Bronchial epithelial cell (primary cell): Measurements from ENCODE around the gene SLC38A1. TPM values are rescaled to one million over a fixed set of nuclear protein-coding genes. Genes with fewer than 3 reads are reported as not detected.

Experiments used
- DNase-seq: peaks from one replicate; pipeline ENCODE4 v3.0.0-alpha.2; 2010; ENCODE audit warnings: low read depth
- FAIRE-seq: peaks from 2 replicates; lab custom pipeline; 2011; peaks lifted over from hg19 to GRCh38; lab: Jason Lieb, UNC
- H3K27me3 ChIP-seq: 2 replicates; pipeline ENCODE4 v1.5.1; 2011; ENCODE audit warnings: low read length; ENCODE audit not compliant: control insufficient read depth, insufficient read depth
- H3K36me3 ChIP-seq: 2 replicates; pipeline ENCODE4 v1.5.1; 2011; ENCODE audit warnings: low read length; ENCODE audit not compliant: control insufficient read depth, insufficient read depth
- H3K4me3 ChIP-seq: 2 replicates; pipeline ENCODE4 v1.5.1; 2011; ENCODE audit warnings: mild to moderate bottlenecking, low read depth, low read length, control low read depth
- CTCF ChIP-seq: IDR thresholded peaks from 2 replicates; pipeline ENCODE4 v1.5.1; 2011; ENCODE audit warnings: mild to moderate bottlenecking, moderate library complexity, low read length, control low read depth, inconsistent platforms; ENCODE audit not compliant: insufficient read depth, severe bottlenecking
- total RNA-seq: library from RNA; depleted of rRNA; stranded (reverse); fragments of >200 nt; gene quantifications from 2 replicates; pipeline ENCODE4 v1.2.1, GENCODE V29; 2014

The SLC38A1 gene
- total RNA-seq, 1 donor from 2014 or later = 263 TPM

- no peak for DNase-seq
- TF ChIP-seq CTCF = no peak
- no peak for FAIRE-seq
- Histone ChIP-seq H3K27me3 (no peaks in the 10 kb centered on the region), H3K36me3 (peaks cover 3% of the 10 kb centered on the region), H3K4me3 (no peak overlapping the region)
Measured at GRCh38 chr12:46246021-46246700, 22.7 kb downstream of the SLC38A1 start.

GRCh38 chr12:46244997-46245396 is 23.8 kb downstream of the SLC38A1 start:
- DNase-seq (no peak), FAIRE-seq (no peak)
- TF ChIP-seq CTCF = no peak
- Histone ChIP-seq H3K27me3 (no peaks in the 10 kb centered on the region), H3K4me3 (no peak overlapping the region), H3K36me3 (peaks cover 5% of the 10 kb centered on the region)

- Histone ChIP-seq H3K4me3 (no peak overlapping the region), H3K27me3 (no peaks in the 10 kb centered on the region), H3K36me3 (peaks cover 5% of the 10 kb centered on the region)
- no peak for TF ChIP-seq CTCF
- FAIRE-seq (no peak), DNase-seq (no peak)
Measured at GRCh38 chr12:46244273-46244915, 24.4 kb downstream of the SLC38A1 start.

GRCh38 chr12:46242569-46242968 is 26.3 kb downstream of the SLC38A1 start:
- H3K36me3 ChIP-seq = peaks cover 8% of the 10 kb centered on the region
- DNase-seq (no peak), FAIRE-seq (no peak)

GRCh38 chr12:46240436-46240835 is 28.4 kb downstream of the SLC38A1 start:
- FAIRE-seq = no peak
- no peaks in the 10 kb centered on the region for H3K27me3 ChIP-seq
- H3K36me3 ChIP-seq = peaks cover 11% of the 10 kb centered on the region
- DNase-seq = no peak
- no peak for TF ChIP-seq CTCF
- H3K4me3 ChIP-seq = no peak overlapping the region

More at GRCh38 chr12:46242569-46242968, 26.3 kb downstream of the SLC38A1 start:
- H3K27me3 ChIP-seq = no peaks in the 10 kb centered on the region
- TF ChIP-seq CTCF = no peak
- H3K4me3 ChIP-seq = no peak overlapping the region
